PC-3 (cell line): ENCODE results near the gene TPT1. TPM values are rescaled to one million over a fixed set of nuclear protein-coding genes. Genes with fewer than 3 reads are reported as not detected.
A peak's percentile ranks its signal among the peaks of the same experiment; 100 is the strongest.

Source experiments
- ATAC-seq: fragments of 200-7000 bp; cut with Tn5 transposase; 2 replicates; pipeline ENCODE4 v1.9.1; 2020; ENCODE audit warnings: mild to moderate bottlenecking, moderate library complexity
- BruUV-seq: library from RNA; stranded (reverse); fragments of 400-500 nt; replicated peaks from 2 replicates; lab custom pipeline; 2021; lab: Mats Ljungman, UMichigan
- CTCF ChIA-PET: fragments of 300-600 bp; sonication (Branson Sonifier 250); formaldehyde crosslinking; loops from one replicate; lab custom pipeline; 2022; ENCODE audit warnings: antibody characterized with exemption; lab: Charles Lee
- POLR2A ChIA-PET: fragments of 300-600 bp; sonication (Branson Sonifier 250); formaldehyde crosslinking; loops from one replicate; lab custom pipeline; 2022; ENCODE audit warnings: antibody characterized with exemption; ENCODE audit not compliant: unreplicated experiment; lab: Charles Lee
- DNase-seq: peaks from one replicate; pipeline ENCODE4 v3.0.0-alpha.2; 2015
- H2AFZ ChIP-seq: fragments of 300-600 bp; sonication (generic); 2 replicates; pipeline ENCODE4 v1.6.0; 2016; ENCODE audit warnings: antibody characterized with exemption, low read length
- H3F3A ChIP-seq: fragments of 300-600 bp; sonication (generic); one replicate; pipeline ENCODE4 v1.6.0; 2017; ENCODE audit warnings: antibody characterized with exemption, low read length, control low read depth, mild to moderate bottlenecking; ENCODE audit not compliant: unreplicated experiment
- H3K27ac ChIP-seq: fragments of 300-600 bp; sonication (generic); 2 replicates; pipeline ENCODE4 v1.5.1; 2016; ENCODE audit warnings: mild to moderate bottlenecking, low read length
- H3K27me3 ChIP-seq: fragments of 300-600 bp; sonication (generic); 2 replicates; pipeline ENCODE4 v1.6.1; 2016; ENCODE audit warnings: low read length, mixed read lengths
- H3K36me3 ChIP-seq: fragments of 300-600 bp; sonication (generic); 2 replicates; pipeline ENCODE4 v1.6.1; 2016; ENCODE audit warnings: low read depth, mixed run types, low read length, mixed read lengths
- H3K4me1 ChIP-seq: fragments of 300-600 bp; sonication (generic); 2 replicates; pipeline ENCODE4 v1.5.1; 2016; ENCODE audit warnings: low read length; ENCODE audit not compliant: insufficient read depth
- H3K4me2 ChIP-seq: fragments of 300-600 bp; sonication (generic); 2 replicates; pipeline ENCODE4 v1.6.0; 2016; ENCODE audit warnings: low read length
- H3K4me3 ChIP-seq: fragments of 300-600 bp; sonication (generic); 2 replicates; pipeline ENCODE4 v1.5.1; 2016; ENCODE audit warnings: mild to moderate bottlenecking, low read length, mixed read lengths
- H3K79me2 ChIP-seq: fragments of 300-600 bp; sonication (generic); 2 replicates; pipeline ENCODE4 v1.6.1; 2017; ENCODE audit warnings: low read length, mixed read lengths
- H3K9ac ChIP-seq: fragments of 300-600 bp; sonication (generic); 2 replicates; pipeline ENCODE4 v1.6.0; 2016; ENCODE audit warnings: mild to moderate bottlenecking, low read length
- H3K9me2 ChIP-seq: fragments of 300-600 bp; sonication (generic); replicated peaks from 2 replicates; pipeline ENCODE4 v1.6.1; 2016; ENCODE audit warnings: mixed run types, low read length, mixed read lengths
- H3K9me3 ChIP-seq: fragments of 300-600 bp; sonication (generic); 2 replicates; pipeline ENCODE4 v1.6.1; 2016; ENCODE audit warnings: low read length, mixed read lengths
- H4K20me1 ChIP-seq: fragments of 300-600 bp; sonication (generic); 2 replicates; pipeline ENCODE4 v1.6.1; 2016; ENCODE audit warnings: low read length, mixed read lengths
- EZH2 ChIP-seq: fragments of 300-600 bp; sonication (generic); IDR thresholded peaks from one replicate; pipeline ENCODE4 v1.6.1; 2017; ENCODE audit warnings: antibody characterized with exemption, mild to moderate bottlenecking, low read length; ENCODE audit not compliant: unreplicated experiment
- EZH2phosphoT487 ChIP-seq: fragments of 300-600 bp; sonication (generic); IDR thresholded peaks from 2 replicates; pipeline ENCODE4 v1.6.1; 2018; ENCODE audit warnings: mild to moderate bottlenecking, antibody characterized with exemption, low read length, borderline replicate concordance
- intact Hi-C: fragments of 100-400 bp; cut with micrococcal nuclease; formaldehyde crosslinking; loops from 2 replicates; pipeline ENCODE4 v1.9.0; 2023
- total RNA-seq: library from RNA; depleted of rRNA; stranded (reverse); fragments of >200 nt; gene quantifications from 2 replicates; pipeline ENCODE4 v1.2.3, GENCODE V29; 2014
- TF ChIP-seq, protein P1 (sequence below): fragments of 300-600 bp; sonication (generic); conservative IDR thresholded peaks from 2 replicates; pipeline ENCODE4 v1.5.1; 2017; ENCODE audit warnings: antibody characterized with exemption, low read depth, mild to moderate bottlenecking, low read length

TPT1 gene
- total RNA-seq, 1 experiment from 2014 or later: 982 TPM

DNA sequence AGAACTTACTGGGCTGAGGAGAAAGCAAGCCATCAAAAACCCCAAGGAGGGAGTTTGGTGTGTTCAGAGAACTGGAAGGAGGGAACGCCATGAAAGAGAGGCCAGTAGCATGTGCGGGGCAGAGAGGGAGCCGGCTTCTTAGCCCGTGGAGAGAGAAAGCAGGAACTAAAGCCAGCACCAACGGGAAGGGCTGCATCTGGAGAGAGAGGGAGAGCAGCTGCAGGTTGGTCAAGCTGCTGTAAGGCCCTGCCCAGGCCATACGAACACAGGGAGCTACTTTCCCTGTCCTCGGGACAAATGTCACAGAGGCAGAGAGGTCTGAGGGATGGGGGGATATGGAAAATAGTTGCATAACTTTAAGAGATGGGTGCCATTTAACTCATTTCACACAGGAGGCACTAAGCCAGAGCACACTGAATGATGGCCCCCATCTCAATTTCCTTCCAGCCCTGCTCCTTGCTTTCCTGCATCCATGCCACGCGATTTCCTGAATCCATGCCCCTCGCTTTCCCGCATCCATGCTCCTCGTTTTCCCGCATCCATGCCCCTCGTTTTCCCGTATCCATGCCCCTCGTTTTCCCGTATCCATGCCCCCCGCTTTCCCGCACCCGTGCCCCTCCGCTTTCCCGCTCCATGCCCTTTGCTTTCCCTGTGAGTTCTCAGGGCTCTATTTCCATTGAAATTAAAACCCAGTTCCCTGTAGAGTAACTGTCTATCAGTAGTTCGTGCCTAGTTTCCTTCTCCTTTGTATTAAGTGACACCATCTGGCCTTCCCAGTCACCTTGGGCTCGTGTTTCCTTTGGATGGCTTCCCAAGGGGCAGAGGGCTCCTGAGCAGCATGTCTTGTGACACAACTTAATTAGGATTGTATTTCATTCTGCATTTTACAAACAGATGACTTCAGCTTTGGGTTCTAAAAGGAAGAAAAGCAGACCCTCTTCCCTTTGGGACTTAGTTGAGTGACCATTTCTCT, 31.5 kb upstream of the TPT1 start:
- Histone ChIP-seq H3K27me3 (no peaks in the 10 kb centered on the region), H3F3A (no peaks in the 10 kb centered on the region), H3K9me2 (no peaks in the 10 kb centered on the region), H3K4me2 (no peak overlapping the region), H3K79me2 (no peaks in the 10 kb centered on the region), H4K20me1 (no peaks in the 10 kb centered on the region), H3K9ac (no peak overlapping the region), H2AFZ (no peak overlapping the region), H3K9me3 (no peaks in the 10 kb centered on the region), H3K27ac (no peak overlapping the region), H3K36me3 (no peaks in the 10 kb centered on the region), H3K4me1 (peaks cover 18% of the 10 kb centered on the region), H3K4me3 (no peak overlapping the region)
- DNase-seq: no peak
- no TSS peak for BruUV-seq
- TF ChIP-seq EZH2phosphoT487 (no peak), EZH2 (no peak)
- intact Hi-C loops: no loop called here
- ChIA-PET POLR2A (no interaction called here), CTCF (interaction anchor here (1.4 kb wide), 1 partner anchor 22 kb away, joined by 6 read pairs; no protein-coding TSS in a partner anchor)
- ATAC-seq: no peak

DNA sequence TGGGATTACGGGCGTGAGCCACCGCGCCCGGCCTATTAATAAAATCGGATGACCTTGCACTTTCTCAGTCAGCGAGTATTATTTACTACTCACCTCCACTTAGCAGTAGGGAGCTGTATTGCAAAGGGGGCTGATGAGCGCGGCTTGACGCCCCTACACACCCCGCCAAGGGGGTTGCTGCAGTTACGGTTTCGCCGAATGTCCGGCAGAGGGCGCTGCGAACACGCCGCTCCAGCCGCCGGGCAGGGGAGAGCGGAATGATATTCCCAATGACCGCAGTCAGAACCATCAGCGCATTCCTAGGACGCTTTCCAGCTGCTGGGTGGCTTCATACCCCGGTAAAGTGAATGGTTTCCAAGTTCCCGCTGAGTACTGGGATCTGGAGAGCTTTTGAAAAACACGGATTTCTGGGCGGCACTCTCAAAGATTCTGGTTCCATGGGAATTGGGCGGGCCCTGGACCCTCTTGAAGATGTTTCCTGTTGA, 30.0 kb upstream of the TPT1 start:
- TF ChIP-seq, protein P1, sequence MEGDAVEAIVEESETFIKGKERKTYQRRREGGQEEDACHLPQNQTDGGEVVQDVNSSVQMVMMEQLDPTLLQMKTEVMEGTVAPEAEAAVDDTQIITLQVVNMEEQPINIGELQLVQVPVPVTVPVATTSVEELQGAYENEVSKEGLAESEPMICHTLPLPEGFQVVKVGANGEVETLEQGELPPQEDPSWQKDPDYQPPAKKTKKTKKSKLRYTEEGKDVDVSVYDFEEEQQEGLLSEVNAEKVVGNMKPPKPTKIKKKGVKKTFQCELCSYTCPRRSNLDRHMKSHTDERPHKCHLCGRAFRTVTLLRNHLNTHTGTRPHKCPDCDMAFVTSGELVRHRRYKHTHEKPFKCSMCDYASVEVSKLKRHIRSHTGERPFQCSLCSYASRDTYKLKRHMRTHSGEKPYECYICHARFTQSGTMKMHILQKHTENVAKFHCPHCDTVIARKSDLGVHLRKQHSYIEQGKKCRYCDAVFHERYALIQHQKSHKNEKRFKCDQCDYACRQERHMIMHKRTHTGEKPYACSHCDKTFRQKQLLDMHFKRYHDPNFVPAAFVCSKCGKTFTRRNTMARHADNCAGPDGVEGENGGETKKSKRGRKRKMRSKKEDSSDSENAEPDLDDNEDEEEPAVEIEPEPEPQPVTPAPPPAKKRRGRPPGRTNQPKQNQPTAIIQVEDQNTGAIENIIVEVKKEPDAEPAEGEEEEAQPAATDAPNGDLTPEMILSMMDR: peak; percentile 83
- no peak for TF ChIP-seq EZH2
- Histone ChIP-seq H3K4me1 (peaks cover 23% of the 10 kb centered on the region), H3K9me3 (no peaks in the 10 kb centered on the region), H3K9ac (no peak overlapping the region), H4K20me1 (no peaks in the 10 kb centered on the region), H3F3A (no peaks in the 10 kb centered on the region), H3K4me2 (peak overlapping the region; percentile 64), H3K79me2 (no peaks in the 10 kb centered on the region), H3K36me3 (no peaks in the 10 kb centered on the region), H3K9me2 (no peaks in the 10 kb centered on the region), H2AFZ (peak overlapping the region; percentile 50; the same call in 1 of the 2 replicates), H3K4me3 (no peak overlapping the region), H3K27me3 (no peaks in the 10 kb centered on the region), H3K27ac (no peak overlapping the region)
- peak; percentile 57 for ATAC-seq
- CTCF ChIA-PET: interaction anchor here (0.5 to 1.4 kb wide), 3 partner anchors 23 to 150 kb away, joined by 3 to 6 read pairs (median 3); no protein-coding TSS in a partner anchor
- no TSS peak for BruUV-seq
- POLR2A ChIA-PET: no interaction called here
- DNase-seq: peak; percentile 60
- intact Hi-C loops: no loop called here

DNA sequence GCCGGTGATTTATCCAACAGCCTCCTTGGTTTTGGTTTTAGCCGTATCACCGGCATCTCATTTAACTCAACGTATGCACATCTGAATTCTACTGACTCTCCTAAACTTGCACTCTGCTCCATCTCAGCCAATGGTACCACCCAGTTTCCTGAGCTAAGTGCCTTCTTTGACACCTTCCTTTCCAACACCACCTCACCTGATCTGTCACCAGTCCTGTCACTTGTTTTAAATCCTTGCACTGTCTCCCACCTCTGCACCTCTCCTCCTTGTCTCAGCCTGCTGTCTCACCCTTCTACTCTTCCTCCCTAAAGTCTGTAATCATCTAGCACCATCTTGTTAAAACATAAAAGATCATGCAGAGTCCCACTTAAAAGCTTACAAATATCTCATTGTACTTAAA, 28.1 kb upstream of the TPT1 start:
- POLR2A ChIA-PET: no interaction called here
- intact Hi-C loops: no loop called here
- Histone ChIP-seq H3K27ac (peak overlapping the region; percentile 69), H3K4me3 (no peak overlapping the region), H3K9me2 (no peaks in the 10 kb centered on the region), H3K79me2 (no peaks in the 10 kb centered on the region), H3K4me2 (0 out of 2 replicates have a peak overlapping the region, but pooled peaks have one; percentile 22), H3K4me1 (peaks cover 32% of the 10 kb centered on the region), H3F3A (no peaks in the 10 kb centered on the region), H3K36me3 (no peaks in the 10 kb centered on the region), H2AFZ (no peak overlapping the region), H3K9me3 (no peaks in the 10 kb centered on the region), H4K20me1 (no peaks in the 10 kb centered on the region), H3K27me3 (no peaks in the 10 kb centered on the region), H3K9ac (no peak overlapping the region)
- no peak for TF ChIP-seq EZH2
- BruUV-seq: no TSS peak
- CTCF ChIA-PET: no interaction called here
- DNase-seq: no peak
- ATAC-seq: no peak
